Upper lobe of left lung (tissue), 4 donors: ENCODE results near the gene VGLL1.

Experiments used
- EP300 ChIP-seq, 4 donors: sonication (generic); formaldehyde crosslinking; IDR thresholded peaks; one replicate each; pipeline ENCODE4 v1.5.1; 2017; ENCODE audit warnings: antibody characterized with exemption in 4 of 4, control low read depth in 2 of 4
- POLR2A ChIP-seq, 4 donors: fragments of 450-650 bp; IDR thresholded peaks; one replicate each; pipeline ENCODE4 v1.5.1; 2016 to 2017; ENCODE audit warnings: antibody characterized with exemption in 4 of 4, mild to moderate bottlenecking in 2 of 4
- TF ChIP-seq, protein P1 (sequence below), 6 experiments: fragments of 450-650 bp in 4 of 6; fragments of 200-600 bp in 2 of 6; sonication (generic) in 2 of 6; IDR thresholded peaks; one replicate each; pipeline ENCODE4 v1.5.1; 2016 to 2019; ENCODE audit warnings: antibody characterized with exemption in 6 of 6

DNA sequence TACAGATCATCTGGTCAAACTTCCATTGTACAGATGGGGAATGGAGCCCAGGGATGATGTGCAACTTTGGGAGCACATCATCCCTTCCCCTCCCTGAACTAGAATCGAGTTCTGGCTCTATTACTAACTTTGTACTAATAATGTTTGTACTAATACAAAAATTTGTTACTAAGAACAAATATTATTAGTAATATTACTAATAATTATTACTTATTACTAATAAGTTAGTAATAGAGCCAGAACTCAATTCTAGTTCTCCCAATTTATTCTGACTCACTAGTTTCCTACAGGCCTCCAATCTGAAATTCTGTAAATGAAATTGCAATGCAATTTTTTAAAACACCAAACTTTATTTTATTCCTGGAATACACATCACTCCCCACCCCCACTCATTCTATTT lies 68.0 kb downstream of the VGLL1 start:
- TF ChIP-seq, protein P1, sequence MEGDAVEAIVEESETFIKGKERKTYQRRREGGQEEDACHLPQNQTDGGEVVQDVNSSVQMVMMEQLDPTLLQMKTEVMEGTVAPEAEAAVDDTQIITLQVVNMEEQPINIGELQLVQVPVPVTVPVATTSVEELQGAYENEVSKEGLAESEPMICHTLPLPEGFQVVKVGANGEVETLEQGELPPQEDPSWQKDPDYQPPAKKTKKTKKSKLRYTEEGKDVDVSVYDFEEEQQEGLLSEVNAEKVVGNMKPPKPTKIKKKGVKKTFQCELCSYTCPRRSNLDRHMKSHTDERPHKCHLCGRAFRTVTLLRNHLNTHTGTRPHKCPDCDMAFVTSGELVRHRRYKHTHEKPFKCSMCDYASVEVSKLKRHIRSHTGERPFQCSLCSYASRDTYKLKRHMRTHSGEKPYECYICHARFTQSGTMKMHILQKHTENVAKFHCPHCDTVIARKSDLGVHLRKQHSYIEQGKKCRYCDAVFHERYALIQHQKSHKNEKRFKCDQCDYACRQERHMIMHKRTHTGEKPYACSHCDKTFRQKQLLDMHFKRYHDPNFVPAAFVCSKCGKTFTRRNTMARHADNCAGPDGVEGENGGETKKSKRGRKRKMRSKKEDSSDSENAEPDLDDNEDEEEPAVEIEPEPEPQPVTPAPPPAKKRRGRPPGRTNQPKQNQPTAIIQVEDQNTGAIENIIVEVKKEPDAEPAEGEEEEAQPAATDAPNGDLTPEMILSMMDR (IDR thresholded peaks at IDR 0.05) = no peak
- TF ChIP-seq EP300 (IDR thresholded peaks at IDR 0.05) = no peak
- no peak for TF ChIP-seq POLR2A (IDR thresholded peaks at IDR 0.05)
